ENCODE measurements around the gene HSPA4. TPM values are rescaled to one million over a fixed set of nuclear protein-coding genes. Genes with fewer than 3 reads are reported as not detected.

HSPA4 gene
- total and polyA plus RNA-seq, 2 donors (not counting 3 experiments of a cell fraction or from before 2014, with no cell fraction given) = 11.2 to 161 TPM

- dilution Hi-C loops (cut with MboI; ENCODE audit: extremely low pct_ligation_motif_present, low sequenced_read_pairs) (no loop called here), intact Hi-C loops (cut with micrococcal nuclease) (no loop called here)
- no peak for FAIRE-seq
- Histone ChIP-seq H3K9ac (replicated peaks; ENCODE audit: extremely low read depth, insufficient read depth, low read length) (no peak overlapping the region), H3K9me1 (replicated peaks; ENCODE audit: control insufficient read depth, extremely low read depth, insufficient read depth, low read length) (no peaks in the 10 kb centered on the region), H3K4me1 (ENCODE audit: control insufficient read depth, extremely low read depth, insufficient read depth, low read length) (no peaks in the 10 kb centered on the region), H3K4me3 (replicated peaks in 1 of 3; ENCODE audit: insufficient read depth in 1 of 3, low read depth in 1 of 3, low read length in 3 of 3) (no peak overlapping the region), H3K4me2 (ENCODE audit: insufficient read depth, low read length) (no peak overlapping the region), H3K27me3 (ENCODE audit: control insufficient read depth in 2 of 2, insufficient read depth in 2 of 2, low read length in 2 of 2) (no peaks in the 10 kb centered on the region), H3K27ac (ENCODE audit: insufficient read depth, low read depth, low read length) (no peak overlapping the region), H2AFZ (ENCODE audit: low read depth, low read length) (no peak overlapping the region), H3K36me3 (ENCODE audit: control insufficient read depth in 2 of 2, extremely low read depth in 1 of 2, insufficient read depth in 2 of 2, low read length in 2 of 2) (peaks cover 3 to 11% of the 10 kb centered on the region in 2 experiments), H4K20me1 (replicated peaks; ENCODE audit: control insufficient read depth, extremely low read depth, insufficient read depth, low read length) (peaks cover 7% of the 10 kb centered on the region), H3K79me2 (ENCODE audit: control insufficient read depth, insufficient read depth, low read length) (peaks cover 62% of the 10 kb centered on the region), H3K9me3 (replicated peaks; ENCODE audit: control insufficient read depth, insufficient read depth, low read length) (no peaks in the 10 kb centered on the region)
- POLR2A ChIA-PET = no interaction called here
- CTCF ChIA-PET = no interaction called here
- no peak for DNase-seq (ENCODE audit: low read depth, low spot score)
- BruUV-seq (replicated peaks) = no TSS peak
- TF ChIP-seq POLR2A (IDR thresholded peaks at IDR 0.05; ENCODE audit: low read depth, low read length) = no peak
- TF ChIP-seq JUN (IDR thresholded peaks at IDR 0.05; ENCODE audit: borderline replicate concordance, insufficient read depth, insufficient read length, low read depth) = no peak
- no peak for TF ChIP-seq EZH2 (IDR thresholded peaks at IDR 0.05; ENCODE audit: borderline replicate concordance, low read depth, low read length, severe bottlenecking)
- TF ChIP-seq MYC (IDR thresholded peaks at IDR 0.05; ENCODE audit: low read depth, low read length) = no peak
- no peak for TF ChIP-seq GATA2 (IDR thresholded peaks at IDR 0.05; ENCODE audit: insufficient read depth, insufficient read length, low read depth, low read length)
- TF ChIP-seq FOS (IDR thresholded peaks at IDR 0.05; ENCODE audit: borderline replicate concordance, insufficient read depth, low read length) = no peak
- no peak for TF ChIP-seq POLR2AphosphoS5 (IDR thresholded peaks at IDR 0.05; ENCODE audit: insufficient read depth, low read depth, low read length)
- TF ChIP-seq MAX (IDR thresholded peaks at IDR 0.05; ENCODE audit: insufficient read depth, insufficient read length) = no peak
These were observed 13.7 kb downstream of the HSPA4 start for GRCh38 chr5:133065471-133065870.

GRCh38 chr5:133066045-133066444, 14.2 kb downstream of the HSPA4 start:
- no peak overlapping the region for H3K4me2 ChIP-seq (ENCODE audit: insufficient read depth, low read length)
- no peak overlapping the region for H3K4me3 ChIP-seq (replicated peaks in 1 of 3; ENCODE audit: insufficient read depth in 1 of 3, low read depth in 1 of 3, low read length in 3 of 3)
- ChIA-PET CTCF (no interaction called here), POLR2A (no interaction called here)
- no peak for FAIRE-seq
- no peaks in the 10 kb centered on the region for H3K9me3 ChIP-seq (replicated peaks; ENCODE audit: control insufficient read depth, insufficient read depth, low read length)
- H3K9ac ChIP-seq (replicated peaks; ENCODE audit: extremely low read depth, insufficient read depth, low read length) = no peak overlapping the region
- H3K9me1 ChIP-seq (replicated peaks; ENCODE audit: control insufficient read depth, extremely low read depth, insufficient read depth, low read length) = no peaks in the 10 kb centered on the region
- H3K36me3 ChIP-seq (ENCODE audit: control insufficient read depth in 2 of 2, extremely low read depth in 1 of 2, insufficient read depth in 2 of 2, low read length in 2 of 2) = peaks cover 3 to 11% of the 10 kb centered on the region in 2 experiments
- intact Hi-C loops (cut with micrococcal nuclease) = no loop called here
- TF ChIP-seq POLR2AphosphoS5 (IDR thresholded peaks at IDR 0.05; ENCODE audit: insufficient read depth, low read depth, low read length) (no peak), MAX (IDR thresholded peaks at IDR 0.05; ENCODE audit: insufficient read depth, insufficient read length) (no peak), JUN (IDR thresholded peaks at IDR 0.05; ENCODE audit: borderline replicate concordance, insufficient read depth, insufficient read length, low read depth) (no peak), MYC (IDR thresholded peaks at IDR 0.05; ENCODE audit: low read depth, low read length) (no peak), FOS (IDR thresholded peaks at IDR 0.05; ENCODE audit: borderline replicate concordance, insufficient read depth, low read length) (no peak), CTCF (IDR thresholded peaks at IDR 0.05; ENCODE audit: extremely low read depth in 1 of 2, insufficient read depth in 1 of 2, low read depth in 1 of 2, low read length in 2 of 2) (no peak), EZH2 (IDR thresholded peaks at IDR 0.05; ENCODE audit: borderline replicate concordance, low read depth, low read length, severe bottlenecking) (no peak), GATA2 (IDR thresholded peaks at IDR 0.05; ENCODE audit: insufficient read depth, insufficient read length, low read depth, low read length) (no peak), POLR2A (IDR thresholded peaks at IDR 0.05; ENCODE audit: low read depth, low read length) (no peak)
- H3K4me1 ChIP-seq (ENCODE audit: control insufficient read depth, extremely low read depth, insufficient read depth, low read length) = no peaks in the 10 kb centered on the region
- BruUV-seq (replicated peaks) = no TSS peak
- dilution Hi-C loops (cut with MboI; ENCODE audit: extremely low pct_ligation_motif_present, low sequenced_read_pairs) = no loop called here
- H3K27me3 ChIP-seq (ENCODE audit: control insufficient read depth in 2 of 2, insufficient read depth in 2 of 2, low read length in 2 of 2) = no peaks in the 10 kb centered on the region
- H4K20me1 ChIP-seq (replicated peaks; ENCODE audit: control insufficient read depth, extremely low read depth, insufficient read depth, low read length) = peaks cover 7% of the 10 kb centered on the region
- DNase-seq (ENCODE audit: low read depth, low spot score) = no peak
- H2AFZ ChIP-seq (ENCODE audit: low read depth, low read length) = no peak overlapping the region
- no peak overlapping the region for H3K27ac ChIP-seq (ENCODE audit: insufficient read depth, low read depth, low read length)
- H3K79me2 ChIP-seq (ENCODE audit: control insufficient read depth, insufficient read depth, low read length) = peaks cover 61% of the 10 kb centered on the region
